Measurements from ENCODE around the gene MVB12B.

MVB12B gene

DNA sequence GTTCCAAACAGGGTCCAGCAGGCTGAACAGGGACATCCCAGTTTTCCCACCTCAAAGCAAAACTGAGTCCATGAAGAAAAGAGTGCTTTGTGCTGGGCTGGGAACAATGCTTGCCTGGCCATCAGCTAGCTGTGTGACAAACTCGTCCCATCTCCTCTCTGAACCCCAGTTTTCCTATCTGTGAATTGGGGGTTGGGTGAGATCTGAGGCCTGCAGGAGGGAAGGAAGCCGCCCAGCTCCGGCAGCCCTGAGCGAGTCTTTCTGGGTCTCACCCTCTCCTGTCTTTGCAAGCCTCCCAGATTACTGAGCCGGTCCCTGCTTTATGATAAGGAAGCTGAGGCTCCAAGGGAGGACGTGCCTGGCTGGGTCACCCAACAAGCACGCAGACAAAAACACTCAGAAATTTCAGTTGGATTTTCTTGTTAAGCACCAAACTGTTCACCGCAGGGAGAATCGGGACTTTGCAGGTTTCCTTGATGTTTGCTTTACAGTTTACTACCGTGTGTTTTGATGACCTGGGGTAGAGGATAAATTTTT lies 204.5 kb downstream of the MVB12B start:
- Histone ChIP-seq H3F3A (ENCODE audit: low read depth) (no peaks in the 10 kb centered on the region), H3K4me2 (ENCODE audit: low read depth, low read length, poor library complexity, severe bottlenecking) (peak overlapping the region; percentile 79), H3K9me3 (ENCODE audit: insufficient read depth, low read depth, low read length) (no peaks in the 10 kb centered on the region), H4K20me1 (ENCODE audit: insufficient read depth, low read length, poor library complexity, severe bottlenecking) (peaks cover 4% of the 10 kb centered on the region), H3K9ac (ENCODE audit: low read depth, low read length, poor library complexity, severe bottlenecking) (peak overlapping the region; percentile 96), H3K4me3 (ENCODE audit: low read length, poor library complexity, severe bottlenecking) (peak overlapping the region; percentile 83), H3K4me1 (ENCODE audit: insufficient read depth, low read length, poor library complexity, severe bottlenecking) (peaks cover 50% of the 10 kb centered on the region), H3K36me3 (ENCODE audit: insufficient read depth, low read length) (no peaks in the 10 kb centered on the region), H2AFZ (ENCODE audit: low read length) (no peak overlapping the region), H3K27me3 (ENCODE audit: insufficient read depth, low read length, poor library complexity, severe bottlenecking) (no peaks in the 10 kb centered on the region), H3K79me2 (ENCODE audit: insufficient read depth, low read length) (peaks cover 94% of the 10 kb centered on the region), H3K9me2 (replicated peaks; ENCODE audit: low read depth, low read length) (no peaks in the 10 kb centered on the region)
- TF ChIP-seq CTCF (conservative IDR thresholded peaks at IDR 0.05; ENCODE audit: low read length) (no peak), EZH2phosphoT487 (IDR thresholded peaks at IDR 0.05; ENCODE audit: borderline replicate concordance) (no peak)

GRCh38 chr9:126531591-126531990 lies 205.0 kb downstream of the MVB12B start:
- Histone ChIP-seq H3K9me3 (ENCODE audit: insufficient read depth, low read depth, low read length) (no peaks in the 10 kb centered on the region), H2AFZ (ENCODE audit: low read length) (no peak overlapping the region), H3K4me1 (ENCODE audit: insufficient read depth, low read length, poor library complexity, severe bottlenecking) (peaks cover 48% of the 10 kb centered on the region), H3K9me2 (replicated peaks; ENCODE audit: low read depth, low read length) (no peaks in the 10 kb centered on the region), H3K4me3 (ENCODE audit: low read length, poor library complexity, severe bottlenecking) (peak overlapping the region; percentile 83), H3K79me2 (ENCODE audit: insufficient read depth, low read length) (peaks cover 90% of the 10 kb centered on the region), H3F3A (ENCODE audit: low read depth) (no peaks in the 10 kb centered on the region), H3K4me2 (ENCODE audit: low read depth, low read length, poor library complexity, severe bottlenecking) (peak overlapping the region; percentile 79), H3K9ac (ENCODE audit: low read depth, low read length, poor library complexity, severe bottlenecking) (peak overlapping the region; percentile 96), H3K36me3 (ENCODE audit: insufficient read depth, low read length) (no peaks in the 10 kb centered on the region), H3K27me3 (ENCODE audit: insufficient read depth, low read length, poor library complexity, severe bottlenecking) (no peaks in the 10 kb centered on the region), H4K20me1 (ENCODE audit: insufficient read depth, low read length, poor library complexity, severe bottlenecking) (peaks cover 4% of the 10 kb centered on the region)
- no peak for TF ChIP-seq CTCF (conservative IDR thresholded peaks at IDR 0.05; ENCODE audit: low read length)
- no peak for TF ChIP-seq EZH2phosphoT487 (IDR thresholded peaks at IDR 0.05; ENCODE audit: borderline replicate concordance)

DNA sequence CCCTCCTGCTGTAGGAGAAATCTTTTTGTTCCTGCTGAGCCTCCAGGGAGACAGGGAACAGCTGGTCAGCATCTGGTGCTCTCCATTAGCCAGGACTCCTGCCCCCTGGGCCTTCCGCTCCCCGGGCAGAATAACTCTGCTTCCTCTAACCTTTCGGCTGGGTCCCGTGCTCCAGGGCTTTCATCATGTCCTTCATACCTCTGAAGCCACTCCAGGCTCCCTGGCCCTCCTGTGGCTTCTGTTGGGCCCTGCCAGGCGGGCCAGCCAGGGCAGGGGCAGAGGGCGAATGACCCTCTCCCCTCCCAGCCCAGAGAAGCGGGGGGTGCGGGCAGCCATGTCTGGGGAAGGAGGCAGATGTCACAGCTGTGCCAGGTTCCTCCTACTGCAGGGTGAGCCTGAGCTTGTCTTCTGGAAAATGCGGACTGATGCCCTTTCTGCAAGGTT lies 205.4 kb downstream of the MVB12B start:
- TF ChIP-seq EZH2phosphoT487 (IDR thresholded peaks at IDR 0.05; ENCODE audit: borderline replicate concordance) (no peak), CTCF (conservative IDR thresholded peaks at IDR 0.05; ENCODE audit: low read length) (no peak)
- peak overlapping the region; percentile 83 for H3K4me3 ChIP-seq (ENCODE audit: low read length, poor library complexity, severe bottlenecking)
- H2AFZ ChIP-seq (ENCODE audit: low read length), result no peak overlapping the region
- no peaks in the 10 kb centered on the region for H3K36me3 ChIP-seq (ENCODE audit: insufficient read depth, low read length)
- peaks cover 48% of the 10 kb centered on the region for H3K4me1 ChIP-seq (ENCODE audit: insufficient read depth, low read length, poor library complexity, severe bottlenecking)
- peaks cover 85% of the 10 kb centered on the region for H3K79me2 ChIP-seq (ENCODE audit: insufficient read depth, low read length)
- H3K9me2 ChIP-seq (replicated peaks; ENCODE audit: low read depth, low read length), result no peaks in the 10 kb centered on the region
- H3K27me3 ChIP-seq (ENCODE audit: insufficient read depth, low read length, poor library complexity, severe bottlenecking), result no peaks in the 10 kb centered on the region
- H3K9ac ChIP-seq (ENCODE audit: low read depth, low read length, poor library complexity, severe bottlenecking), result peak overlapping the region; percentile 96
- H3K9me3 ChIP-seq (ENCODE audit: insufficient read depth, low read depth, low read length), result no peaks in the 10 kb centered on the region
- H3F3A ChIP-seq (ENCODE audit: low read depth), result no peaks in the 10 kb centered on the region
- peak overlapping the region; percentile 79 for H3K4me2 ChIP-seq (ENCODE audit: low read depth, low read length, poor library complexity, severe bottlenecking)
- H4K20me1 ChIP-seq (ENCODE audit: insufficient read depth, low read length, poor library complexity, severe bottlenecking), result peaks cover 4% of the 10 kb centered on the region

Measured in Loucy (cell line).